NCI-H82 treated with DMSO at 0.1 percent for 48 hours (cell line): ENCODE measurements around the gene FPR2.
"Not testable (repeated sequence)": the region's sequence is repeated elsewhere in the genome, so short reads cannot be mapped to it uniquely, and the experiment has no call there.

Experiments
- DNase-seq: peaks from one replicate; lab custom pipeline; 2025; ENCODE audit not compliant: unreplicated experiment; lab: John Stamatoyannopoulos, UW

The FPR2 gene

DNA sequence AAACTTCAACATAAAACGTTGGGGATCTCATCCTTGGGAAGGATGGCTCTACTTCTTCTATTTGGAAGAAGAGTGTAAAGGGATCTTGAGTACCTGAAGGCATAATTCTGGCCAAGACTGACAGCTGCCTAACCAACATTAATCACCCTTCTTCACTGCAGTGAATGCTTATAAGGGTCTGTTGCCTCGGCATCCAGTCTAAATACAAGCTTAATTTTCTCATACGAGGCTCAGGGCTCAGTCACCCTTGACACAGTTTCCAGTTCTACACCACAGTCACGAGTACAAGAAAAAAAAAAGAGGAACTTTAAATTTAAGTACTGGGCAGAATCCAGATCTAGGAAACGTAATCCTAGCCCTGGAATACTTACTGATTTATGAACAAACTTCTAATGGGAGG, 43.0 kb downstream of the FPR2 start:
- DNase-seq: no peak

DNA sequence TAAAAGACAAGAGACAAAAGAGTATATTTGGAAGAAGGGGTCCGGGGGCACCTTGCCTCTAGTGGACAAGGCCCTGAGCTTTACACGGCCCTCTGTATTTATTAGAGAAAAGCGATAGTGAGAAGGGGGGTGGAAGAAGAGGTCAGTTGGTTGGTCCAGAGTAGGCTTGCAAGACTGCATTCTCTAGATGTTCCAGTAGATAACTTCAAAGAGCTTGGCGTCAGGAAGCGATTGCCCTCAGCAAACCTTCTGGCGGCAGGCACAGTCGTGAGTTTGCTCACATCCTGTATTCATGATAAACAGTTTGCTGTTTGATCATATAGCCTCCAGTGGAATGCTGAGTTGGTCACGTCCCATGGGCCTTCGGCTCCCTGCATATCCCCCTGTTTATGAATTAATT, 43.8 kb downstream of the FPR2 start:
- DNase-seq: not testable (repeated sequence)

DNA sequence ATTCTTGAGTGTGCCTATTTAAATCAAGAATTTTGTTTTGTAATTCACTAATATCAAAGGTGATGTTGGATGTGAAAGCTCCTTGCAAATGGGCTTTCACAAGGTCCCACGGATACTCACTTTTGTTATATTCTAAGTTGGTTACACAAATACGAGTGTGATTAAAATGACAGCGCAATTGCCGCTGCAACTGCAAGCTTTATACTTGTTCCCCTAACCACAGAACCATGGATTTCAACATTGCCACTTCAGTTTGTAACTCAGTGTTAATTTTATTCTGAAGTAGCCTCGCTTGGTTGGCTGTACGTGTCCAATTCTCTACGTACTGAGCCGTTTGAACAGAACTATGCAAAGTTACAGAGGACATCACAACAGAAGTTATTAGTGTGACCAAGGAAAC, 44.4 kb downstream of the FPR2 start:
- DNase-seq: not testable (repeated sequence)

DNA sequence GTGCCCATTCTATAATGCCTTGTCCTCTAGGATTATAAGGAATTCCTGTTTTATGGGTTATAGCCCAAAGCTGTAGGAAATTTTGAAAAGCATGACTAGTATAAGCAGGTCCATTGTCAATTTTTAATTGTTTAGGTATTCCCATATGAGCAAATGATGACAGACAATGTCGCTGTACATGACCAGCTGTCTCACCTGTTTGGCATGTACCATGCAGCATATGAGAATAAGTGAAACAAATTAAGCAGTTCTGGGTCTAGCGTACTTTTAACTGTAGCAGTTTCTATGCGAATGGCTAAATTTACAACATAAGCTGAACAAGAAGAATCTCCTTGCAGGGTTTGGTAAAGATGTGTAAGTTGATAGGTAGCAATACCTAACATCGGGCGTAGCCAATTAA, 45.6 kb downstream of the FPR2 start:
- DNase-seq: not testable (repeated sequence)

DNA sequence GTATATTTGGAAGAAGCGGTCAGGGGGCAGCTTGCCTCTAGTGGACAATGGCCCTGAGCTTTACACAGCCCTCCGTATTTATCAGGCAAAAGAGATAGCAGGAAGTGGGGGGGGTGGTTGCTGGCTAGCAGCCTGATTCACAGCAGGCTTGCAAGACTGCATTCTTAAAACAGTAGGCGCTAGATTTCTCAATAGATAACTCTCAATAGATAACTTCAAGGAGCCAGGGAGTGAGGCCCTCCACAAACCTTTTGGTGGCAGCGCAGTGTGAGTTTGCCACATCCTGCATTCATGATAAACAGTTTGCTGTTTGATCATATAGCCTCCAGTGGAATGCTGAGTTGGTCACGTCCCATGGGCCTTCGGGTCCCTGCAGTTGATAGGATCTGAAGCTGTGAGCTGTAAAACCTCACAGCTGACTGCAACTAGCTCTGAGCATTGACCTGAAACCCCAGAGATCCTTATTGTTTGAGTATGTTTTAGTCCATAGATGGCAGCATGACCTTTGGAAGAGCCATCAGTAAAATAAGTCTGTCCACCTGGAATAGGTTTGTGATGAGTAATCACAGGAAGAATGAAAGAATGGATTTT, 46.2 kb downstream of the FPR2 start:
- DNase-seq: no peak

DNA sequence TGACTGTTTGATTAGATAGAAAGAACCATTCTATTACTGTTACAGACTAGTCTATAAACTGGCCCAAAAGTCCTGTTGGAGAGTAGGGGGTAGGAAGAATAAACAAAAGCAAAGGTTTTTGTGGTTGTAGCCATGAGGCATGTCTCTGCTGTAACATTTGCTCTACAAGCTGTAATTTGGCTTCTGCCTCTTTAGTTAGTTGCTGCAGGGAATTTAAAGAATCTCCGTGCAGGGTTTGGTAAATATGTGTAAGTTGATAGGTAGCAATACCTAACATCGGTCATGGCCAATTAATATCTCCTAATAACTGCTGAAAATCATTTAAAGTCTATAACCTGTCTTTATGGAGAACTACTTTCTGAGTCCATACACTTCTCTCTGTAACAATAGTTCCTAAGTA, 46.9 kb downstream of the FPR2 start:
- DNase-seq: no peak

DNA sequence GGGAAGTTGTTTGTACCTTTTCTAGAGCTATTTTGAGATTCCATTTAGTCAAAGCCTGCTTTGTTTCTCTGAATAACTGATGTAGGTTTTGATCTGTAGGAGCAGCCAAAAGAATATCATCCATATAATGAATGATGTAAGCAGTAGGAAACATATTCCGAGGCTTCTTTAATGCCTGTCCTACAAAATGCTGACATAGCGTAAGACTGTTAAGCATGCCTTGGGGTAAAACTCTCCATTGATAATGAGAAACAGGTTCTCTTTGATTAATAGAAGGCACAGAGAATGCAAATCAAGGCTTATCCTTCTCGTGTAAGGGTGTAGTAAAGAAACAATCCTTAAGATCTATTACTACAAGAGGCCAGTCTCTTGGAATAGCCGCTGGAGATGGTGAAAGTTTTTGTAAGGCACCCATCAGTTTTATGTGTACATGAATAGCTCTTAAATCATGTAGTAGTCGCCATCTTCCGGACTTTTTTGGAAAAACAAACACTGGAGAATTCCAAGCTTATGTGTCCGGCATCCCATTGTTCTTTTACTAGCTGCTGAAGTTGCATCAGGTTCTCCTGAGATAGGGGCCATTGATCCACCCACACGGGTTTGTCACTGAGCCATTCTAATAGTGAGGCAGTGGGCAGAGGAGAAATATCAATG, 47.5 kb downstream of the FPR2 start:
- no peak for DNase-seq

DNA sequence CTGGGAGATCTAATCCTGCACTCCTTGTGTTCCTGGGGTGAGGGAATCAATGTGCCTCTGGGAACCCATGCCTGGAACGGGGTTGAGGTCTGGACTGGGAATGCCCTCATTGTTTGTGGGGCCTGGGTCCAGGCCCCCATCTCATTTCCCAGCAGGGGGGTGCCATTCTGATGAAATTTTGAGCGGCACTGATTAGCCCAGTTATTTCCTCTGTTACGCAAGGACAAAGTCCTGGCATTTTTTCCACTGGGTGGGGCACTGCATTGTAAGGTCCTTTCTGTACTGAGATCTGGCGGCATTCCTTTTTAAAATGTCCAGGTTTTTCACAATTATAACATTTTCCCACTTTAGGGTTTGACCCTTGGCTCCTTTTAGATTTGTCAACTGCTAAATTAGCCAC, 48.8 kb downstream of the FPR2 start:
- no peak for DNase-seq

DNA sequence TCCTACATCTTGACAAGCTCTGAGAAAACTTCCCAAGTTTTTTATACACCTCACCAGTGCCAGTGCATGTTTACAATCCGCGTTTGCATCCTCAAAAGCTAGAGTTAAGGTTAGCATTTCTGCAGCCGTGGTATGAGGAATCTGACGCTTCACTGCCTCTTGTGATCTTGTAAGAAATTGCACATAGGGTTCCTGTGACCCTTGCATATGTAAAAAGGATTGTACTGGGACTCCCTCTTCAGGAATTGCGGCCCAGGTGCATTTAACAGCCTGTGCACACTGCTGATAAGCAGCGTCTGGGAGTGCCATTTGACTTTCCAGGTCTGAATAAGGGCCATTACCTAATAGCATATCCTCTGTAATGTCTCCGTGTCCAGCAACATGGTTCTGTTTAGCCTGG, 49.2 kb downstream of the FPR2 start:
- no peak for DNase-seq

DNA sequence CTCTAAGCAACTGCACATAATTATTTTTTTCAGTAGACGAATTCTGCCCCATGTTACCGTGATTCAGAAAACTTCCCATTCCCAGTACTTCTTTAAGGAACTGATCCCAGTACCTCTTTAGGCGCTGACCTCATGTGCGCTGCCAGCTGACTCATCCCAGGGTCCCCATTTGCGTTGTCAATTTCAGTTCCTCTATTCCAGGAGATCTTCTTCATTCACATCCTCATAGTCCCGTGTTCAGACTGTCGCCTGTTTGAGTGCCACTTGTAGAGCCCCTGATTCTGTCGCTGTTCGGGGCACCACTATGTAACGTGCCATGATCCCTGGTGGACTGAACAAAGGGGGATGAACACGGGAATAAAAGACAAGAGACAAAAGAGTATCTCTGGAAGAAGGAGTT, 50.4 kb downstream of the FPR2 start:
- no peak for DNase-seq

DNA sequence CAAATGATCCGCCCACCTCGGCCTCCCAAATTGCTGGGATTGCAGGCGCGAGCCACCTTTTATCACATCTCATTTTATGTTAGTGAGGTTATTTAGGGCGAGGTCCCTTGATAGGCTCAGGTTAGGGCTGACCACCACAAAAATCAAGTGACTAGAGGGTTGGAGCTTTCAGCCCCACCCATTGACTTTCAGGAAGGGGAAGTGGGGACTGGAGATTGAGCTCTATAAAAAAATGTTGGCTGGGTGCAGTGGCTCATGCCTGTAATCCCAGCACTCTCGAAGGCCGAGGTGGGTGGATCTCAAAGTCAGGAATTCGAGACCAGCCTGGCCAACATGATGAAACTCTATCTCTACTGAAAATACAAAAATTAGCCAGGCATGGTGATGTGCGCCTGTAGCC, 54.1 kb downstream of the FPR2 start:
- DNase-seq: no peak

DNA sequence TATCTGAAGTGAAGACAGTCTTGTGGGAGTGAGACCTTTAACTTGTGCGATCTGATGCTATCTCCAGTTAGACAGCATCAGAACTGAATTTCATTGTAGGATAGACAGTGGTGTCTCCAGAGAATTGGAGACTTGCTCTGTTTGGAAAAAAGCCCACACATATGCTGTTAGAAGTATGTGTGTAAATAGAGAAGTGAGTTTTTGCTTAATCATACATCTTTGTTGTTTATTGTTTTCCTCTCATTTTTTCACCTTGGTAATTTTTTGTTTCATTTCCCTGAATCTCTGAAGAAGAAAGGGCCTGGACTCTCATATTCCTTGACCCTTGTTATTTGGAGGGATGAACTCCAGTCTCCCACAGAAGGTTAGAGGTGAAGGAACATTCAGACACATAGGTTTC, 55.7 kb downstream of the FPR2 start:
- DNase-seq: no peak

DNA sequence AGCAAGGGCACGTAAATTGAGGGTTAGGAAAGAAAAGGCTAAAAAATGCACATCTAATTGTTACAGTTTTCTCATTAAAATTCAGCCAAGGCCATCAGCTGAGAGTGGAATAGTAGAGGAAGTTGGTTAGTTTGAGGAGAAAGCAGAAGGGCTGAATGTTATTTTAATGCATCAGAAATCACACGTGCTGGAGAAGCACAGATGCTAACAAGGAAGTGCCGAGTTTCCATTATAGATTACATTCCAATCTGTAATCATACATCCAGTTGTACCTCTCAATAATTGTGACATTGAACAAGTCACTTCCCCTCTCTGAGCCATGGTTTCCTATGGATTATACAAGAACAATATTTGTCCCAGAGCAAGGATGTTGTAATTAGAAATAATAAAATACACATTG, 59.0 kb downstream of the FPR2 start:
- DNase-seq: no peak
